Gastroesophageal sphincter (tissue), 4 donors: ENCODE measurements around the gene L3MBTL3. TPM values are rescaled to one million over a fixed set of nuclear protein-coding genes. Genes with fewer than 3 reads are reported as not detected.
"Not testable (repeated sequence)": the region's sequence is repeated elsewhere in the genome, so short reads cannot be mapped to it uniquely, and the experiment has no call there.

Experiments used
- ATAC-seq: fragments of 150-250 bp; one replicate; pipeline ENCODE4 v1.9.1; 2016; ENCODE audit warnings: mild to moderate bottlenecking, moderate library complexity
- H3K27ac ChIP-seq, 4 donors: fragments of 200-600 bp; sonication (generic) in 3 of 4; 1 replicate in 3 of 4; 2 replicates in 1 of 4; pipeline ENCODE4 v1.5.1; 2016 to 2019
- H3K27me3 ChIP-seq: fragments of 200-600 bp; sonication (generic); one replicate; pipeline ENCODE4 v1.5.1; 2019
- H3K36me3 ChIP-seq, 2 donors: fragments of 200-600 bp; sonication (generic); one replicate each; pipeline ENCODE4 v1.5.1; 2019; ENCODE audit warnings: control low read depth in 1 of 2
- H3K4me1 ChIP-seq, 3 donors: fragments of 200-600 bp; sonication (generic); 1 replicate in 2 of 3; 2 replicates in 1 of 3; pipeline ENCODE4 v1.5.1; 2016 to 2019; ENCODE audit warnings: control low read depth in 2 of 3
- H3K4me3 ChIP-seq, 2 donors: fragments of 200-600 bp; sonication (generic); one replicate each; pipeline ENCODE4 v1.5.1; 2019; ENCODE audit warnings: mild to moderate bottlenecking in 1 of 2, moderate library complexity in 1 of 2
- H3K9me3 ChIP-seq, 3 donors: fragments of 200-600 bp; sonication (generic); one replicate each; pipeline ENCODE4 v1.5.1; 2017 to 2019; ENCODE audit warnings: control low read depth in 2 of 3
- EP300 ChIP-seq: sonication (generic); formaldehyde crosslinking; IDR thresholded peaks from one replicate; pipeline ENCODE4 v1.6.1; 2017; ENCODE audit warnings: antibody characterized with exemption, mild to moderate bottlenecking
- POLR2A ChIP-seq, 2 donors: fragments of 450-650 bp; IDR thresholded peaks; one replicate each; pipeline ENCODE4 v1.6.1; 2017; ENCODE audit warnings: antibody characterized with exemption in 2 of 2, mild to moderate bottlenecking in 2 of 2, moderate library complexity in 1 of 2
- POLR2AphosphoS5 ChIP-seq: sonication (generic); formaldehyde crosslinking; IDR thresholded peaks from one replicate; pipeline ENCODE4 v1.6.1; 2017; ENCODE audit warnings: antibody characterized with exemption
- WGBS, 2 donors: methylation state at CpG; one replicate each; pipeline ENCODE4 v1.1.5; 2018; ENCODE audit warnings: low coverage in 1 of 2; 5-methylcytosine and 5-hydroxymethylcytosine counted together
- total RNA-seq, 4 donors: library from RNA; depleted of rRNA; stranded (reverse); fragments of >200 nt; gene quantifications; one replicate each; pipeline ENCODE4 v1.1.0, GENCODE V29; 2016
- TF ChIP-seq, protein P1 (sequence below), 4 experiments: fragments of 200-600 bp in 2 of 4; fragments of 450-650 bp in 2 of 4; sonication (generic) in 1 of 4; IDR thresholded peaks; one replicate each; pipeline ENCODE4 v1.5.1; 2017 to 2019; ENCODE audit warnings: antibody characterized with exemption in 4 of 4, mild to moderate bottlenecking in 2 of 4, moderate library complexity in 2 of 4

Gene L3MBTL3
- total RNA-seq, 4 donors from 2014 or later = 3.6 to 6.3 (median 4.8) TPM

DNA sequence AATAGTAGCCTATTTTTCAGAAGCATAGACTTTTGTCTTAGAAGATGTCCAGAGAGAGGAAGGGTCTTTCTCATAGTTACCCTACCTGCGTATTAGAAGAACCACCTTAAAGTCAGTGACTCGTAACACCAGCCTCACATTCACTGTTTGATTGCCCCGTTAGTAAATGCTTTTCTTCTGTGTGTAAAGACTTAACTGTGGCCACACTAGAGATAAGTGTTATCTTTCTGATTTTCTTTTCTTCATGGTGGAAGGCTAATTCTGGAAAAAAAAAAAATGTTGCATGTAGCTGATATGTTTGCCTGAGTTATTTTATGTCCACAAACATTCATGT is 120.5 kb downstream of the L3MBTL3 start:
- H3K36me3 ChIP-seq = peaks cover 0 to 25% of the 10 kb centered on the region in 2 donors

DNA sequence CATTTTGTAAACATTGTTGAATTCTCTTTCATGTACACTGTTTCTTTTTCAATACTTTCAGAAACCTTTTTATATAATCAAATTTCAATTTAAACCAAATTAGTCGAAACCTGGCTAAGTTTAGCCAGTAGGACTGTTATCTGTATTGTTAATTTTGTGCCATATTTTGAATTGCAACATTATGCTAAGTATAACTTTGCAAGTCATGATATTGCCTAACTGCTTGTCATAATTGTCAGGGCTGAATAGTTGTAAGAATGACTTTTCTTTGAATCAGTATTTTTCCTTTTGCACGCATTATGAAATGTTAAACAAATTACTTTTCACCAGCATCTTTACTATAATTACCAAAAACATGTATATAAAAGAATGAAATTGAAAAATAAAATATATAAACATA is 121.7 kb downstream of the L3MBTL3 start:
- Histone ChIP-seq H3K36me3 (peaks cover 0 to 27% of the 10 kb centered on the region in 2 donors), H3K27me3 (no peaks in the 10 kb centered on the region), H3K9me3 (no peaks in the 10 kb centered on the region), H3K4me3 (no peak overlapping the region), H3K4me1 (no peaks in the 10 kb centered on the region), H3K27ac (no peak overlapping the region)
- WGBS, 2 donors = 88 to 90% methylated on average over 2 of the region's 2 CpGs
- ATAC-seq = no peak
- TF ChIP-seq EP300 = no peak
- TF ChIP-seq, protein P1, sequence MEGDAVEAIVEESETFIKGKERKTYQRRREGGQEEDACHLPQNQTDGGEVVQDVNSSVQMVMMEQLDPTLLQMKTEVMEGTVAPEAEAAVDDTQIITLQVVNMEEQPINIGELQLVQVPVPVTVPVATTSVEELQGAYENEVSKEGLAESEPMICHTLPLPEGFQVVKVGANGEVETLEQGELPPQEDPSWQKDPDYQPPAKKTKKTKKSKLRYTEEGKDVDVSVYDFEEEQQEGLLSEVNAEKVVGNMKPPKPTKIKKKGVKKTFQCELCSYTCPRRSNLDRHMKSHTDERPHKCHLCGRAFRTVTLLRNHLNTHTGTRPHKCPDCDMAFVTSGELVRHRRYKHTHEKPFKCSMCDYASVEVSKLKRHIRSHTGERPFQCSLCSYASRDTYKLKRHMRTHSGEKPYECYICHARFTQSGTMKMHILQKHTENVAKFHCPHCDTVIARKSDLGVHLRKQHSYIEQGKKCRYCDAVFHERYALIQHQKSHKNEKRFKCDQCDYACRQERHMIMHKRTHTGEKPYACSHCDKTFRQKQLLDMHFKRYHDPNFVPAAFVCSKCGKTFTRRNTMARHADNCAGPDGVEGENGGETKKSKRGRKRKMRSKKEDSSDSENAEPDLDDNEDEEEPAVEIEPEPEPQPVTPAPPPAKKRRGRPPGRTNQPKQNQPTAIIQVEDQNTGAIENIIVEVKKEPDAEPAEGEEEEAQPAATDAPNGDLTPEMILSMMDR (IDR thresholded peaks at IDR 0.05) = no peak
- TF ChIP-seq POLR2AphosphoS5 = no peak

More for the DNA sequence above, 120.5 kb downstream of the L3MBTL3 start:
- no peaks in the 10 kb centered on the region for H3K27me3 ChIP-seq
- TF ChIP-seq POLR2A (IDR thresholded peaks at IDR 0.05) (no peak), EP300 (no peak), POLR2AphosphoS5 (no peak)
- TF ChIP-seq, protein P1 (IDR thresholded peaks at IDR 0.05) = no peak
- H3K4me3 ChIP-seq = no peak overlapping the region
- no peak for ATAC-seq
- WGBS, 2 donors = 88 to 89% methylated on average over 1 to 3 of the region's 3 CpGs
- H3K9me3 ChIP-seq = no peaks in the 10 kb centered on the region
- no peak overlapping the region for H3K27ac ChIP-seq
- no peaks in the 10 kb centered on the region for H3K4me1 ChIP-seq

DNA sequence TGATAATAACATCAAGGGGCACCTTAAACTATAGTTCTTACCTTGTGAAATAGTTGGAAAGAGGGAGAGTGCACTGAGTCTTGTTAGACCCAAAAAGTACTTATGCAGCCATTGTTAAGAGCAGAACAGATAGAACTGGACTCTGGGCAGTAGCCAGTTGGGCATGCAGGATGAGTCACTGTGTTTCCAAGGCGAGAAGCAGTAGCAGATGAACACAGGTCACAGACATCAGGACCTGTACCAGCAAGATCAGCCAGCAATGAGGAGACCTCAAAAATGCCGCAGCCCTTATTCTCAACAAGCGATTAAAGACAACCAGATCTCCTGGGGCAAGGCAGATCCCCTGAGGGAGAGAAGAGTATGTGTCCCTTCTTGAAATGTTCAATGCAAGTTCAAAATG is 125.3 kb downstream of the L3MBTL3 start:
- Histone ChIP-seq H3K27me3 (no peaks in the 10 kb centered on the region), H3K4me3 (no peak overlapping the region), H3K36me3 (peaks cover 0 to 13% of the 10 kb centered on the region in 2 donors), H3K9me3 (no peaks in the 10 kb centered on the region), H3K27ac (no peak overlapping the region), H3K4me1 (no peaks in the 10 kb centered on the region)
- 78 to 83% methylated on average over 1 to 3 of the region's 3 CpGs for WGBS, 2 donors
- TF ChIP-seq, protein P1 (IDR thresholded peaks at IDR 0.05) = no peak
- TF ChIP-seq POLR2AphosphoS5 (no peak), POLR2A (IDR thresholded peaks at IDR 0.05) (no peak), EP300 (no peak)
- ATAC-seq = no peak

DNA sequence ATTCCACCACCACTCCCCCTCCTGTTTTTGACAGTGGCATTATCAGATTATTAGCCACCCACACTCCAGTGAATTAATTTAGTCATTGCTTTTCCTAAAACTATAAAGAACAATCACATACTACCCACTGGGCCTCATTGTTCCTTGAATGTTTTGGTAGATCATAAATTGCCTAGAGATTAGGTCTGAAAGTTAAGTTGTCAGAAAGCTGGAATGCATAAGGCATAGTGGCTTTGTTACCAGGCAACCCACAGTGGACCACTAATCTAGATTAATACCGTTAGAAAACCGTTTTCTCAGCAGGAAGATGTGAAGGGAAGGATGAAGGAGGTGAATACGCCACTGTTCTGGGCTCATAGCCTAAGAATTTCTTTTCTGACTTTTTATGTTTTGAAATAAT is 128.7 kb downstream of the L3MBTL3 start:
- no peaks in the 10 kb centered on the region for H3K4me1 ChIP-seq
- H3K27me3 ChIP-seq = no peaks in the 10 kb centered on the region
- TF ChIP-seq EP300 = no peak
- TF ChIP-seq, protein P1 (IDR thresholded peaks at IDR 0.05) = no peak
- no peak for TF ChIP-seq POLR2A (IDR thresholded peaks at IDR 0.05)
- no peak for TF ChIP-seq POLR2AphosphoS5
- no peak overlapping the region for H3K4me3 ChIP-seq
- no peak overlapping the region for H3K27ac ChIP-seq
- peaks cover 0 to 10% of the 10 kb centered on the region in 2 donors for H3K36me3 ChIP-seq
- H3K9me3 ChIP-seq = no peaks in the 10 kb centered on the region
- 65 to 92% methylated on average over 3 of the region's 3 CpGs for WGBS, 2 donors
- no peak for ATAC-seq

DNA sequence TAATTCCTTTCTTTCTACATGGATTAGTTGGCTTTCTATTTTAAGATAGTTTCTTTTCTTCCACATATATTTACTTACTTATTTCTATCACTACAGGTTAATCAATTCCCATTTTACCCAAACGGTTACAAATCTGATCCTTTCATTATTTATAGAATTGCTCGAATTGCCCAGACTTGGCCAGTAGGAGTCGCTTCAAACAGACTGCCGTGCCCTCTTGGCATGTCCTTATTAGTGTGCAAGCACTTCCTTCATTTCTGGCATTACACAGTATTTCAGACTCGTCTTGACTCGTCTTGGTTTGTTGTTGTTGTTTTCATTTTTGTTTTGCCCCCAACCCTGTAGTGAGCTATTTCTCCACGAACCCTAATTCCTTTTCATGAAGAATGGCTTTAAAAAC is 129.8 kb downstream of the L3MBTL3 start:
- Histone ChIP-seq H3K27me3 (no peaks in the 10 kb centered on the region), H3K9me3 (no peaks in the 10 kb centered on the region), H3K4me3 (no peak overlapping the region), H3K36me3 (peaks cover 0 to 9% of the 10 kb centered on the region in 2 donors), H3K27ac (no peak overlapping the region), H3K4me1 (no peaks in the 10 kb centered on the region)
- 91 to 93% methylated on average over 3 to 7 of the region's 7 CpGs for WGBS, 2 donors
- TF ChIP-seq, protein P1 (IDR thresholded peaks at IDR 0.05) = no peak
- no peak for TF ChIP-seq EP300
- no peak for TF ChIP-seq POLR2A (IDR thresholded peaks at IDR 0.05)
- TF ChIP-seq POLR2AphosphoS5 = no peak
- no peak for ATAC-seq

DNA sequence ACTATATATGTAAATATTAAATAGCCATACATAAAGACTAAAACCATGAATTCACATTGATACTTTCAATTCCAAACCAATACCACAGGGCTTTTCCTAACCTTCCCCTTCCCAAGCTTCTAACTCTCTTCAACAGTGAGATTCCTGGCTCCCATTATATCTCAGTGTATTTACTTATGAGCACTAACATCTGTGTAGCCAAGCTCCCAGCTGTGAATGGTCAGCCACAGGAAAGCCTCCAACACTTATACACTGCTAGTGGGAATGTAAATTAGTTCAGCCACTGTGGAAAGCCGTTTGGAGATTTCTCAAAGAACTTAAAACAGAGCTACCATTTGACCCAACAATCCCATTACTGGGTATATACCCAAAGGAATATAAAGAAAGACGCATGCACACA is 130.6 kb downstream of the L3MBTL3 start:
- not testable (repeated sequence) for ATAC-seq, H3K27me3 ChIP-seq, H3K27ac ChIP-seq, H3K4me3 ChIP-seq, H3K4me1 ChIP-seq, H3K9me3 ChIP-seq, H3K36me3 ChIP-seq
- 73 to 83% methylated on average over 2 of the region's 2 CpGs for WGBS, 2 donors
